Lung (tissue), 12 donors: ENCODE measurements around the gene CENPO. TPM values are rescaled to one million over a fixed set of nuclear protein-coding genes. Genes with fewer than 3 reads are reported as not detected.

Experiments used
- ATAC-seq: fragments of 200-7000 bp; cut with Tn5 transposase; one replicate; pipeline ENCODE4 v1.9.1; 2020; ENCODE audit warnings: moderate number of reproducible peaks; ENCODE audit not compliant: insufficient read depth, low FRiP score
- DNase-seq, 3 donors: peaks; one replicate each; pipeline ENCODE4 v3.0.0-alpha.2; 2013 to 2017
- H3K27ac ChIP-seq, 2 donors: one replicate each; pipeline ENCODE4 v1.5.1; 2013; ENCODE audit warnings: mild to moderate bottlenecking in 2 of 2, moderate library complexity in 2 of 2, control low read depth in 1 of 2, inconsistent platforms in 1 of 2, low read depth in 1 of 2, low read length in 1 of 2
- H3K27me3 ChIP-seq, 3 donors: one replicate each; pipeline ENCODE4 v1.5.1; 2013; ENCODE audit warnings: low read length in 2 of 3; ENCODE audit not compliant: control insufficient read depth in 3 of 3, insufficient read depth in 3 of 3
- H3K36me3 ChIP-seq, 4 donors: one replicate each; pipeline ENCODE4 v1.5.1; 2013; ENCODE audit warnings: low read length in 4 of 4, mild to moderate bottlenecking in 1 of 4, moderate library complexity in 1 of 4; ENCODE audit not compliant: control insufficient read depth in 4 of 4, insufficient read depth in 4 of 4
- H3K4me1 ChIP-seq, 5 donors: one replicate each; pipeline ENCODE4 v1.5.1; 2013; ENCODE audit warnings: low read length in 5 of 5, mild to moderate bottlenecking in 2 of 5, moderate library complexity in 1 of 5; ENCODE audit not compliant: control insufficient read depth in 5 of 5, insufficient read depth in 5 of 5
- H3K4me3 ChIP-seq: one replicate; pipeline ENCODE4 v1.5.1; 2013; ENCODE audit warnings: mild to moderate bottlenecking, control low read depth, moderate library complexity
- H3K9ac ChIP-seq, 2 donors: one replicate each; pipeline ENCODE4 v1.5.1; 2013; ENCODE audit warnings: low read length in 2 of 2, control low read depth in 1 of 2; ENCODE audit not compliant: insufficient read depth in 1 of 2
- H3K9me3 ChIP-seq, 4 donors: one replicate each; pipeline ENCODE4 v1.5.1; 2013; ENCODE audit warnings: low read length in 3 of 4, mild to moderate bottlenecking in 1 of 4, moderate library complexity in 1 of 4; ENCODE audit not compliant: control insufficient read depth in 4 of 4, insufficient read depth in 3 of 4
- CTCF ChIP-seq: IDR thresholded peaks from 2 replicates; pipeline ENCODE4 v1.5.1; 2012; ENCODE audit warnings: mild to moderate bottlenecking; ENCODE audit errors: control extremely low read depth, extremely low read depth
- WGBS, 2 donors: extraction: QIAGEN DNeasy Blood & Tissue Kit; methylation state at CpG; one replicate each; pipeline ENCODE4 v1.1.7; 2013; 5-methylcytosine and 5-hydroxymethylcytosine counted together
- polyA plus RNA-seq, 2 donors: library from polyadenylated mRNA; stranded (reverse); fragments of 200-250 nt; gene quantifications; one replicate each; pipeline ENCODE4 v1.2.1, GENCODE V29; 2013
- total RNA-seq, 2 donors: library from RNA; depleted of rRNA in 1 of 2; stranded (reverse); fragments of >200 nt in 1 of 2; gene quantifications; one replicate each; pipeline ENCODE4 v1.2.1, GENCODE V29; 2014 to 2021
- donor health status: control.
- donor health status: control.
- donor health status: Bipolar disorder and iron deficiency.
- donor health status: healthy.
- donor health status: DM: yes; HTN: yes; CAD: no.

The CENPO gene
- total and polyA plus RNA-seq, 4 donors = 3.5 to 9.6 (median 5.9) TPM

DNA sequence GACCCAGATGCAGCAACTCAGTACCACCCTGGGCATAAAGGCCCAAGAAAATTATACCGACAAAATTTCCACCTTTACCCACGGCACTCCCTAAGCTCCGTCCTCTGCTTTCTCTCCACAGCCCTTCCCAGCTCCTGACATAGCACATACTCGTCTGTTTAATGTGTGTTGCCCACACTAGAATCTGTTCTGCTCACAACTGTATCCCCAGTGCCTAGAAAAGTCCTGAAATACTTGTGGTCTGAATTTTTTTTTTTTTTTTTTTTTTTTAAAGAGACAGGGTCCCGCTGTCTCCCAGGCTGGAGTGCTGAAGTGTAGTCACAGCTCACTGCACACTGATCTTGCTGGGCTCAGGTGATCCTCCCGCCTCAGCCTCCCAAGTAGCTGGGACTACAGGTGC lies 64.5 kb downstream of the CENPO start:
- no peaks in the 10 kb centered on the region for H3K27me3 ChIP-seq
- no peak for ATAC-seq
- WGBS, 2 donors = 92 to 99% methylated on average over 6 of the region's 6 CpGs

GRCh38 chr2:24858996-24859395 lies 65.8 kb downstream of the CENPO start:
- H3K36me3 ChIP-seq = no peaks in the 10 kb centered on the region
- ATAC-seq = no peak
- no peak overlapping the region for H3K27ac ChIP-seq
- 95% methylated on average over 13 of the region's 13 CpGs for WGBS, 2 donors
- H3K9me3 ChIP-seq = no peaks in the 10 kb centered on the region
- H3K4me1 ChIP-seq = peaks cover 0 to 6% (median 0%) of the 10 kb centered on the region in 5 donors
- no peak for TF ChIP-seq CTCF
- H3K4me3 ChIP-seq = no peak overlapping the region
- no peak overlapping the region for H3K9ac ChIP-seq
- DNase-seq = no peak
- H3K27me3 ChIP-seq = no peaks in the 10 kb centered on the region

More for the DNA sequence above, 64.5 kb downstream of the CENPO start:
- H3K4me1 ChIP-seq = peaks cover 0 to 7% (median 0%) of the 10 kb centered on the region in 5 donors
- H3K4me3 ChIP-seq = no peak overlapping the region
- no peak for DNase-seq
- no peaks in the 10 kb centered on the region for H3K9me3 ChIP-seq
- H3K27ac ChIP-seq = no peak overlapping the region
- H3K36me3 ChIP-seq = no peaks in the 10 kb centered on the region
- H3K9ac ChIP-seq = no peak overlapping the region
- no peak for TF ChIP-seq CTCF

GRCh38 chr2:24859968-24860600 lies 66.9 kb downstream of the CENPO start:
- no peak for ATAC-seq
- H3K27me3 ChIP-seq = no peaks in the 10 kb centered on the region
- H3K27ac ChIP-seq = no peak overlapping the region
- no peaks in the 10 kb centered on the region for H3K36me3 ChIP-seq
- H3K4me3 ChIP-seq = no peak overlapping the region
- WGBS, 2 donors = 84 to 89% methylated on average over 15 of the region's 15 CpGs
- H3K9me3 ChIP-seq = no peaks in the 10 kb centered on the region
- no peak for DNase-seq
- TF ChIP-seq CTCF = no peak
- H3K4me1 ChIP-seq = peaks cover 0 to 6% (median 0%) of the 10 kb centered on the region in 5 donors
- no peak overlapping the region for H3K9ac ChIP-seq

DNA sequence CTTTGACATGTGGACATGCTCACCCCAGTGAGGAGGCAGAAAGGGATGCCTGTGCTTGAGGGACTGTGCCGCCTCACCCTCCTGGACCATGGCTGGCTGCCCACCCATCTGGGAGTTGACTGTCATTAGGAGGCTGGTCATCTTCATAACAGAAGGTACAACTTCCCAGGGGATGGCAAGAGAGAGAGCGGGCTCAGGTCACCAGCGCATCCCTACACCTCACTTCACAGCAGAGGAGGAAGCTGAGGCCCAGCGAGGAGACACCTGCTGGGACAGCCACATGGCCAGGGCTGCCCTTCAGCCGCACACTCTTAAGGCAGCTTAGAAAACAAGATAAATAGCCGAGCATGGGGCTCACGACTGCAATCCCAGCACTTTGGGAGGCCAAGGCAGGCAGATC lies 67.4 kb downstream of the CENPO start:
- 94 to 98% methylated on average over 7 of the region's 7 CpGs for WGBS, 2 donors
- Histone ChIP-seq H3K4me1 (peaks cover 0 to 6% (median 0%) of the 10 kb centered on the region in 5 donors), H3K27ac (no peak overlapping the region), H3K4me3 (no peak overlapping the region), H3K36me3 (no peaks in the 10 kb centered on the region), H3K9ac (no peak overlapping the region), H3K9me3 (no peaks in the 10 kb centered on the region), H3K27me3 (no peaks in the 10 kb centered on the region)
- DNase-seq (no peak), ATAC-seq (no peak)
- no peak for TF ChIP-seq CTCF
